ENCODE results near the gene TIMELESS. TPM values are rescaled to one million over a fixed set of nuclear protein-coding genes. Genes with fewer than 3 reads are reported as not detected.
A peak's percentile ranks its signal among the peaks of the same experiment; 100 is the strongest.

Gene TIMELESS
- total and polyA plus RNA-seq, 9 of the 15 experiments (the other 6 are each of a cell fraction or from before 2014, with no cell fraction given), result 11.9 to 59.2 (median 35.8) TPM

GRCh38 chr12:56468216-56469006, 19.2 kb upstream of the TIMELESS start, which contains the start of gene SPRYD4 (continued):
- TF ChIP-seq U2AF2 (optimal IDR thresholded peaks at IDR 0.05; ENCODE audit: low read depth, low read length) (no peak), GMEB1 (CRISPR knock-in tag; IDR thresholded peaks at IDR 0.05) (peak; percentile 94), CCNT2 (IDR thresholded peaks at IDR 0.05; ENCODE audit: borderline replicate concordance, extremely low read depth, insufficient read length, low read depth, low read length) (peak; percentile 86), RFX7 (CRISPR knock-in tag; IDR thresholded peaks at IDR 0.05) (no peak), ZNF197 (CRISPR knock-in tag; IDR thresholded peaks at IDR 0.05; ENCODE audit: low read depth) (no peak), ELF4 (CRISPR knock-in tag; IDR thresholded peaks at IDR 0.05) (no peak), CEBPB (tag; IDR thresholded peaks at IDR 0.05) (no peak), ZFPM2 (CRISPR knock-in tag; IDR thresholded peaks at IDR 0.05) (no peak), IRF2 (CRISPR knock-in tag; IDR thresholded peaks at IDR 0.05) (no peak), TEAD1 (CRISPR knock-in tag; IDR thresholded peaks at IDR 0.05) (peak in 1 of 2 experiments; percentile 56; a peak in 1 of 4 replicates), NONO (IDR thresholded peaks at IDR 0.05; ENCODE audit: low read depth in 2 of 2, low read length in 1 of 2) (0 out of 4 replicates have a peak, but pooled peaks of 1 of the 2 experiments have one; percentile 57), SP1 (CRISPR knock-in tag; IDR thresholded peaks at IDR 0.05) (peak; percentile 98), SNIP1 (IDR thresholded peaks at IDR 0.05; ENCODE audit: low read depth) (no peak), SPI1 (IDR thresholded peaks at IDR 0.05; ENCODE audit: borderline replicate concordance, low read depth, low read length) (no peak), ZKSCAN3 (CRISPR knock-in tag; IDR thresholded peaks at IDR 0.05) (no peak), RAD51 (IDR thresholded peaks at IDR 0.05; ENCODE audit: borderline replicate concordance, low read depth) (peak; percentile 87), HES1 (IDR thresholded peaks at IDR 0.05; ENCODE audit: low read depth) (no peak), NR4A1 (CRISPR knock-in tag; IDR thresholded peaks at IDR 0.05) (no peak), NR4A1 (tag; IDR thresholded peaks at IDR 0.05) (no peak), ZNF23 (CRISPR knock-in tag; IDR thresholded peaks at IDR 0.05) (no peak), LCOR (CRISPR knock-in tag; IDR thresholded peaks at IDR 0.05) (peak; percentile 84), NFATC3 (IDR thresholded peaks at IDR 0.05) (no peak), ZNF212 (CRISPR knock-in tag; IDR thresholded peaks at IDR 0.05) (no peak), MYC (IDR thresholded peaks at IDR 0.05; ENCODE audit: low read depth, low read length) (peak; percentile 100), MYC (CRISPR knock-in tag; IDR thresholded peaks at IDR 0.05; ENCODE audit: borderline replicate concordance, low read depth) (peak; percentile 99), ASH1L (IDR thresholded peaks at IDR 0.05; ENCODE audit: borderline replicate concordance, low read depth, partially characterized antibody) (no peak), KAT8 (IDR thresholded peaks at IDR 0.05; ENCODE audit: low read depth) (no peak)
